Sigmoid colon (tissue), 7 donors: ENCODE results near the gene DLK2. TPM values are rescaled to one million over a fixed set of nuclear protein-coding genes. Genes with fewer than 3 reads are reported as not detected.

Experiments used
- DNase-seq: peaks from one replicate; pipeline ENCODE4 v3.0.0-alpha.2; 2019
- H3K27ac ChIP-seq, 4 donors: fragments of 200-600 bp; sonication (generic); one replicate each; pipeline ENCODE4 v1.5.1; 2016 to 2019; ENCODE audit warnings: mild to moderate bottlenecking in 1 of 4
- H3K27me3 ChIP-seq, 3 donors: fragments of 200-600 bp; sonication (generic); one replicate each; pipeline ENCODE4 v1.5.1; 2019; ENCODE audit warnings: mild to moderate bottlenecking in 1 of 3
- H3K36me3 ChIP-seq, 4 donors: fragments of 200-600 bp; sonication (generic); one replicate each; pipeline ENCODE4 v1.5.1; 2016 to 2019
- H3K4me1 ChIP-seq, 4 donors: fragments of 200-600 bp; sonication (generic); one replicate each; pipeline ENCODE4 v1.5.1; 2017 to 2019
- H3K4me3 ChIP-seq, 4 donors: fragments of 200-600 bp; sonication (generic); one replicate each; pipeline ENCODE4 v1.5.1; 2017 to 2019; ENCODE audit warnings: mild to moderate bottlenecking in 2 of 4, moderate library complexity in 1 of 4
- H3K9me3 ChIP-seq, 4 donors: fragments of 200-600 bp in 3 of 4; sonication (generic) in 3 of 4; one replicate each; pipeline versions ENCODE4 v1.5.1 to v1.6.1; 2013 to 2019
- CTCF ChIP-seq, 4 experiments: fragments of 450-650 bp in 3 of 4; fragments of 200-600 bp in 1 of 4; IDR thresholded peaks; one replicate each; pipeline ENCODE4 v1.5.1; 2016 to 2019; ENCODE audit warnings: antibody characterized with exemption in 4 of 4, mild to moderate bottlenecking in 3 of 4, moderate library complexity in 2 of 4
- EP300 ChIP-seq, 4 donors: sonication (generic); formaldehyde crosslinking; IDR thresholded peaks; one replicate each; pipeline ENCODE4 v1.6.1; 2017; ENCODE audit warnings: antibody characterized with exemption in 4 of 4
- POLR2A ChIP-seq, 2 donors: fragments of 450-650 bp; IDR thresholded peaks; one replicate each; pipeline ENCODE4 v1.6.1; 2016; ENCODE audit warnings: antibody characterized with exemption in 2 of 2, mild to moderate bottlenecking in 2 of 2, moderate library complexity in 2 of 2
- POLR2AphosphoS5 ChIP-seq, 4 donors: sonication (generic); formaldehyde crosslinking; IDR thresholded peaks; one replicate each; pipeline ENCODE4 v1.6.1; 2017; ENCODE audit warnings: antibody characterized with exemption in 4 of 4
- WGBS, 2 donors: extraction: QIAGEN DNeasy Blood & Tissue Kit; methylation state at CpG; one replicate each; pipeline ENCODE4 v1.1.7; 2013; 5-methylcytosine and 5-hydroxymethylcytosine counted together
- intact Hi-C: fragments of 100-400 bp; cut with DNase I; formaldehyde crosslinking; loops from one replicate; pipeline ENCODE4 v1.15.1; 2023
- polyA plus RNA-seq, 3 donors: library from polyadenylated mRNA; stranded (reverse); fragments of 200-250 nt; gene quantifications; one replicate each; pipeline ENCODE4 v1.2.3, GENCODE V29; 2013
- total RNA-seq, 4 donors: library from RNA; depleted of rRNA; stranded (reverse); fragments of >200 nt; gene quantifications; one replicate each; pipeline ENCODE4 v1.1.0, GENCODE V29; 2016
- donor health status: healthy with polysubstance abuse.
- donor health status: Bipolar disorder and iron deficiency.
- donor health status: healthy.

The DLK2 gene
- total and polyA plus RNA-seq, 7 donors: 0.64 TPM; not detected in 6

- H3K9me3 ChIP-seq: no peaks in the 10 kb centered on the region
- no peaks in the 10 kb centered on the region for H3K27me3 ChIP-seq
- H3K4me1 ChIP-seq: peaks cover 0 to 65% (median 52%) of the 10 kb centered on the region in 4 donors
- no peak overlapping the region for H3K4me3 ChIP-seq
- H3K36me3 ChIP-seq: peaks cover 0 to 6% (median 0%) of the 10 kb centered on the region in 4 donors
- no peak for DNase-seq
- TF ChIP-seq POLR2A (IDR thresholded peaks at IDR 0.05): no peak
- TF ChIP-seq POLR2AphosphoS5 (IDR thresholded peaks at IDR 0.05): no peak
- TF ChIP-seq EP300 (IDR thresholded peaks at IDR 0.05): no peak
- no peak for TF ChIP-seq CTCF (IDR thresholded peaks at IDR 0.05)
- H3K27ac ChIP-seq: peak overlapping the region; percentile 57 to 72 (median 68)
- WGBS, 2 donors: 77 to 78% methylated on average over 3 of the region's 3 CpGs
- intact Hi-C loops: no loop called here
These were observed 37.3 kb upstream of the DLK2 start for GRCh38 chr6:43492673-43493072.

GRCh38 chr6:43491750-43492661 lies 36.7 kb upstream of the DLK2 start:
- peak; percentile 88 for DNase-seq
- H3K4me3 ChIP-seq: no peak overlapping the region
- peaks cover 0 to 59% (median 49%) of the 10 kb centered on the region in 4 donors for H3K4me1 ChIP-seq
- H3K27me3 ChIP-seq: no peaks in the 10 kb centered on the region
- H3K36me3 ChIP-seq: peaks cover 0 to 5% (median 0%) of the 10 kb centered on the region in 4 donors
- 22 to 56% methylated on average over 10 of the region's 10 CpGs for WGBS, 2 donors
- intact Hi-C loops: no loop called here
- no peaks in the 10 kb centered on the region for H3K9me3 ChIP-seq
- peak overlapping the region; percentile 57 to 72 (median 68) for H3K27ac ChIP-seq
- peak in 1 of 4 donors; percentile 12 for TF ChIP-seq POLR2AphosphoS5 (IDR thresholded peaks at IDR 0.05)
- no peak for TF ChIP-seq EP300 (IDR thresholded peaks at IDR 0.05)

GRCh38 chr6:43490523-43490939 lies 35.2 kb upstream of the DLK2 start:
- Histone ChIP-seq H3K9me3 (no peaks in the 10 kb centered on the region), H3K36me3 (peaks cover 0 to 10% (median 0%) of the 10 kb centered on the region in 4 donors), H3K4me3 (no peak overlapping the region), H3K27me3 (no peaks in the 10 kb centered on the region), H3K27ac (no peak overlapping the region), H3K4me1 (peaks cover 0 to 45% (median 34%) of the 10 kb centered on the region in 4 donors)
- no peak for DNase-seq
- 75 to 81% methylated on average over 6 of the region's 6 CpGs for WGBS, 2 donors
- TF ChIP-seq EP300 (IDR thresholded peaks at IDR 0.05) (no peak), CTCF (IDR thresholded peaks at IDR 0.05) (no peak), POLR2A (IDR thresholded peaks at IDR 0.05) (no peak), POLR2AphosphoS5 (IDR thresholded peaks at IDR 0.05) (no peak)
- intact Hi-C loops: no loop called here

DNA sequence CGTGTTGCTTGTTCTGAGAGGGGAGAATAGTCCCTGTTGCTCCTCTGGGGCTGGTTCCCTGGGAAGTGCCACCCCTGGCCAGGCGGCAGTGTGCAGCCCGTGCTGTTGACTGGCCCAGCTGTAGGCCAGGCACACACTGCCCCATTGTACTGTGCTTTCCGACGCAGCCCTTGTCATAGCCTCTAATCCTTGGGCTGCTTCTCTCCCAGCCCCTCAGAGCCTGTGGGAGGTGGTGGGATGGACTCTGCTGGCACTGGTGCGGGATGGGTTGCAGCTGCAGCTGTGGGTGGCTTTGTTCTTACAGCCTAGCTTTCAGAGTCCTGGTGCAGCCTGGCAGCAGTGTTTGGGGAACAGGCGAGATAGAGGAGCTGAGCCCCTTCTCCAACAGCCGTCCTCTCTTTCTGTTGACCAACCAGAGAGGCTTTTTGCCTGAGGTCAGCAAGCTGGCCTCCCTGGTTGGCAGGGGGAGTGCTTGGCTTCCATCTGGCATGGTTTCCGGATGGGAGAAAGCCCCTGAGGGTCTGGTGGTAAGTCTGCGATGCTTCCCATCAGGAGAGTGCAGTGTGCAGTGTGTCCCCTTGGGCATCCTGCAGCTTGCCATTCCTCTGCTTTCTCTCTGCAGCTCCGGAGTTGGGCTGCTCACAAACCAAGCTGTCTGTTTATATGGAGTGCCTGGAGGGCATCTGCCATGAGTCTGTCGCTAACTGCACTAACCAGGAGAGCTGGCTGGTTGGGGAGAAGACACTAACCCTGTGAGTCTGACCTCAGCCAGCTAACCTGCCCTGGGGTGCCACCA lies 34.1 kb upstream of the DLK2 start:
- H3K27ac ChIP-seq: peak overlapping the region in 1 of 4 donors; percentile 16
- H3K27me3 ChIP-seq: no peaks in the 10 kb centered on the region
- no peaks in the 10 kb centered on the region for H3K9me3 ChIP-seq
- WGBS, 2 donors: 91 to 95% methylated on average over 12 of the region's 12 CpGs
- intact Hi-C loops: no loop called here
- no peak for DNase-seq
- H3K4me1 ChIP-seq: peaks cover 0 to 40% (median 27%) of the 10 kb centered on the region in 4 donors
- peaks cover 0 to 11% (median 0%) of the 10 kb centered on the region in 4 donors for H3K36me3 ChIP-seq
- TF ChIP-seq POLR2AphosphoS5 (IDR thresholded peaks at IDR 0.05): no peak
- TF ChIP-seq CTCF (IDR thresholded peaks at IDR 0.05): no peak
- no peak for TF ChIP-seq POLR2A (IDR thresholded peaks at IDR 0.05)
- no peak for TF ChIP-seq EP300 (IDR thresholded peaks at IDR 0.05)
- H3K4me3 ChIP-seq: no peak overlapping the region
